ENCODE measurements around the gene ZNF148.

Gene ZNF148, protein sequence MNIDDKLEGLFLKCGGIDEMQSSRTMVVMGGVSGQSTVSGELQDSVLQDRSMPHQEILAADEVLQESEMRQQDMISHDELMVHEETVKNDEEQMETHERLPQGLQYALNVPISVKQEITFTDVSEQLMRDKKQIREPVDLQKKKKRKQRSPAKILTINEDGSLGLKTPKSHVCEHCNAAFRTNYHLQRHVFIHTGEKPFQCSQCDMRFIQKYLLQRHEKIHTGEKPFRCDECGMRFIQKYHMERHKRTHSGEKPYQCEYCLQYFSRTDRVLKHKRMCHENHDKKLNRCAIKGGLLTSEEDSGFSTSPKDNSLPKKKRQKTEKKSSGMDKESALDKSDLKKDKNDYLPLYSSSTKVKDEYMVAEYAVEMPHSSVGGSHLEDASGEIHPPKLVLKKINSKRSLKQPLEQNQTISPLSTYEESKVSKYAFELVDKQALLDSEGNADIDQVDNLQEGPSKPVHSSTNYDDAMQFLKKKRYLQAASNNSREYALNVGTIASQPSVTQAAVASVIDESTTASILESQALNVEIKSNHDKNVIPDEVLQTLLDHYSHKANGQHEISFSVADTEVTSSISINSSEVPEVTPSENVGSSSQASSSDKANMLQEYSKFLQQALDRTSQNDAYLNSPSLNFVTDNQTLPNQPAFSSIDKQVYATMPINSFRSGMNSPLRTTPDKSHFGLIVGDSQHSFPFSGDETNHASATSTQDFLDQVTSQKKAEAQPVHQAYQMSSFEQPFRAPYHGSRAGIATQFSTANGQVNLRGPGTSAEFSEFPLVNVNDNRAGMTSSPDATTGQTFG

DNA sequence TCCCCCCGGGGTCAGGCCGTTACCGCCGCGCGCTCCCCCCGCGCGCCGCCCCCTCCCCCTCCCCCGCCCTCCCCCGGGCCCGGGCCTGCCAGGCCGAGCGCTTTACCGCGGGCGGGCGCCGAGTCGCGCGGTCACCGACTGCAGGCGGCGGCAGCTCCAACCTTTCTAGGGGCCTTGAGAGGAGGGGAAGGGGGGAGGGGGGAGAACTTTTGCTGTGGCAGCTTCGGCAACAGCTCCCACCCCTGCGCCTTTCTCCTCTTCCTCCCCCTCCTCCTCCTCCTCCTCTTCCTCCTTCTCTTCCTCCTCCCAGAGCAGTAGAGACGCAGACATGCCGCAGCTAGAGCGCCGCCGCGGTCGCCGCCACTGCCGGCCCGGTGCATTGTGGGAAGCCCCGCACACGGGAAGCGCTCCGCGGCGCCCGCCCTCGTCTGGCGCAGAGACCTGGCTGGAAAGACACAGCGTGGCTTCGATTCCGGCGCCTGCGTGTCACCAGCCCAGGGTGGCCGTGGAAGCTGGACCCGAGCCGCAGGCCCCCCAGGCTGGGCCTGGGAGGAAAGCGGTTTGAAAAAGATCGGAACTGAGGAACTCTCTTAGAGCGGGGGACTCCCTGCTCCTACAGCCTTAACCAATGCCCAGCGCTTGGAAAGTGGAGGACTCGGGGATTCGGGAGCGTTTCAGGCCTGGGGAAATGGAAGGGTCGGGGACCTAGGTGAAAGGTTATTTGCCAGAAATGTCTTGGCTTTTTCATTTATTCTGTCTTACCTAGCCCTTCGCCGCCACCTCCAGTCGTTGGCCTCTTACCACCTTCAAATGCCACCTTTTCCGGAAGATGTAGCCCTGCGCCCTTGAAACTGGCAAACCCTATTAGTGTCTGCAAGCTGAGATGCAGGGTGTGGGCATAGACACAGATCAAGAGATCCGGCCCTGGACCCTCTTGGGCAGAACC, at the start of gene ZNF148:
TSS of gene ZNF148 (minus strand) at position 330 of the 946 bp plus-strand sequence. CDS start 61,685 bp downstream, outside the sequence.
- H3K36me3 ChIP-seq (ENCODE audit: insufficient read depth) = no peaks in the 10 kb centered on the region
- H3K27ac ChIP-seq = peak within 1 kb of the TSS; percentile 54
- TF ChIP-seq, protein P1, sequence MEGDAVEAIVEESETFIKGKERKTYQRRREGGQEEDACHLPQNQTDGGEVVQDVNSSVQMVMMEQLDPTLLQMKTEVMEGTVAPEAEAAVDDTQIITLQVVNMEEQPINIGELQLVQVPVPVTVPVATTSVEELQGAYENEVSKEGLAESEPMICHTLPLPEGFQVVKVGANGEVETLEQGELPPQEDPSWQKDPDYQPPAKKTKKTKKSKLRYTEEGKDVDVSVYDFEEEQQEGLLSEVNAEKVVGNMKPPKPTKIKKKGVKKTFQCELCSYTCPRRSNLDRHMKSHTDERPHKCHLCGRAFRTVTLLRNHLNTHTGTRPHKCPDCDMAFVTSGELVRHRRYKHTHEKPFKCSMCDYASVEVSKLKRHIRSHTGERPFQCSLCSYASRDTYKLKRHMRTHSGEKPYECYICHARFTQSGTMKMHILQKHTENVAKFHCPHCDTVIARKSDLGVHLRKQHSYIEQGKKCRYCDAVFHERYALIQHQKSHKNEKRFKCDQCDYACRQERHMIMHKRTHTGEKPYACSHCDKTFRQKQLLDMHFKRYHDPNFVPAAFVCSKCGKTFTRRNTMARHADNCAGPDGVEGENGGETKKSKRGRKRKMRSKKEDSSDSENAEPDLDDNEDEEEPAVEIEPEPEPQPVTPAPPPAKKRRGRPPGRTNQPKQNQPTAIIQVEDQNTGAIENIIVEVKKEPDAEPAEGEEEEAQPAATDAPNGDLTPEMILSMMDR (conservative IDR thresholded peaks at IDR 0.05; ENCODE audit: low read depth, low read length) = no peak

DNA sequence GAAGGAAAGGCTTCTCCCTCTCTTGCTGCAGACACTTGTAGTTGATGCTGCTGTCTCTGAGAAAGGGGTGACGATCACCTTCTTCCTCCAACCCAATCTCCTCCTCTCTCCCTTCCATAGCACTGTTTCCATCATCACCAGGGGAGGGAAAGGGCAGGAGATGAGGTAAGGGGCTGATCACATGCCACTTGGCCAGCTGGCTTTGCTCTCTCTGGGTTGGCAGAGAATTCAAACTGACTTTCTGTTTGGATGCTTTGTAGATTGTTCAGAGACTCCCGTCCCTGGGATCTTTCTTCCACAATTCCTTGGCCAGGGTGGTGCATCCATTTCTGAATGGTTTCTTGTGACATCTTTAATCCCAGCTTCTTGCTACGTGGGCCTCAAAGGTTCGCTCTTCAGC, 43.2 kb upstream of the ZNF148 start:
- Histone ChIP-seq H4K20me1 (ENCODE audit: insufficient read depth) (no peaks in the 10 kb centered on the region), H3K79me2 (ENCODE audit: insufficient read depth, low read depth) (no peaks in the 10 kb centered on the region)
- TF ChIP-seq, protein P1 (conservative IDR thresholded peaks at IDR 0.05; ENCODE audit: low read depth, low read length) = no peak

More for the DNA sequence above, at the start of gene ZNF148:
- Histone ChIP-seq H4K20me1 (ENCODE audit: insufficient read depth) (no peaks in the 10 kb centered on the region), H3K4me2 (peak within 1 kb of the TSS; percentile 99), H3K4me3 (IDR thresholded peaks at IDR 0.05; ENCODE audit: insufficient read depth, low read depth, low read length) (peak within 1 kb of the TSS; percentile 85), H3K27me3 (ENCODE audit: insufficient read depth, low read depth) (no peaks in the 10 kb centered on the region), H3K79me2 (ENCODE audit: insufficient read depth, low read depth) (peaks cover 52% of the 10 kb centered on the region), H3K4me1 (ENCODE audit: low read depth, poor library complexity, severe bottlenecking) (peaks cover 11% of the 10 kb centered on the region), H2AFZ (ENCODE audit: low read depth) (peak within 1 kb of the TSS; percentile 88), H3K9ac (peak within 1 kb of the TSS; percentile 88)

DNA sequence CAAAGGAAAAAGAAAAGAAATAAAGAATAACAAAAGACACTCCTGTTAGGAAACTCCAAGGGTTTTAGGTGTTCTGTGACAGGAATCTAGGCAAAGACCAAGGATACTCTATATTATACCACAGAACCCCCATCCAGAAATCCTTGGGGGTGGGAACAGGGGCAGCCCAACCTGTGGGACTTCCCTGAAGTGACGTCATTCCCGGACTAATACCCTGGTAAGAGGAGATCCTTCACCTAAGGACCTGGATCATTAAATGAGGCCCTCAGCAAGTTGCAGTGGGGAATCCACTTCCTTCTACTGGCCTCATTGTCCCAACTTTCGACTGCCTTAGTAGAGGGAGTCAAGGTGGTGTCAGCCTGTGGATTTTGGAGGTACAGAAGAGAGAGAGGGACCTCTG, 41.1 kb upstream of the ZNF148 start:
- Histone ChIP-seq H3K4me1 (ENCODE audit: low read depth, poor library complexity, severe bottlenecking) (no peaks in the 10 kb centered on the region), H4K20me1 (ENCODE audit: insufficient read depth) (no peaks in the 10 kb centered on the region), H3K27me3 (ENCODE audit: insufficient read depth, low read depth) (no peaks in the 10 kb centered on the region), H3K79me2 (ENCODE audit: insufficient read depth, low read depth) (no peaks in the 10 kb centered on the region), H3K4me3 (IDR thresholded peaks at IDR 0.05; ENCODE audit: insufficient read depth, low read depth, low read length) (no peak overlapping the region), H2AFZ (ENCODE audit: low read depth) (no peak overlapping the region), H3K36me3 (ENCODE audit: insufficient read depth) (no peaks in the 10 kb centered on the region), H3K9ac (no peak overlapping the region), H3K4me2 (no peak overlapping the region), H3K27ac (no peak overlapping the region)
- TF ChIP-seq, protein P1 (conservative IDR thresholded peaks at IDR 0.05; ENCODE audit: low read depth, low read length) = no peak

More for the DNA sequence above, 43.2 kb upstream of the ZNF148 start:
- Histone ChIP-seq H2AFZ (ENCODE audit: low read depth) (no peak overlapping the region), H3K9ac (no peak overlapping the region), H3K27ac (no peak overlapping the region), H3K4me3 (IDR thresholded peaks at IDR 0.05; ENCODE audit: insufficient read depth, low read depth, low read length) (no peak overlapping the region), H3K36me3 (ENCODE audit: insufficient read depth) (no peaks in the 10 kb centered on the region), H3K4me2 (no peak overlapping the region), H3K4me1 (ENCODE audit: low read depth, poor library complexity, severe bottlenecking) (no peaks in the 10 kb centered on the region), H3K27me3 (ENCODE audit: insufficient read depth, low read depth) (no peaks in the 10 kb centered on the region)

DNA sequence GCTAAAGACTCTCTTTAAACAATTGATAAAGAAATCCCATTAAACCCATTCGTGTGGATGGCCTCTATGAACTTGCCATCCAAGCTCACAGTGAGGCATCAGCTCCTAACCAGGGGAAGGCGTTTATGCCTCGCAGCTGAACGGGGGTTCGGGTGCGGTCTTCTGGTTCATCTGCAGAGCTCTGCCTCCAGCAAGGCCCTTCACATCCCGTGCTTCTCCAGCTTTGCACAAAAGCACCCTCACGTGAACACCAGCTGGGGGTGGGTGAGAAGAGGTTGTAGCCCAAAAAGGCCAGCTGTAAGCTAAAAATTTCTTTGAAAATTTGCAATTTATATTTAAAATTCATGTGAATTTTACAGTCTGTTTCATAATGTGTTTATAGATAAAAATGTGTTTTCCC, 39.5 kb upstream of the ZNF148 start:
- H3K9ac ChIP-seq = no peak overlapping the region
- no peaks in the 10 kb centered on the region for H3K4me1 ChIP-seq (ENCODE audit: low read depth, poor library complexity, severe bottlenecking)
- H3K4me2 ChIP-seq = no peak overlapping the region
- TF ChIP-seq, protein P1 (conservative IDR thresholded peaks at IDR 0.05; ENCODE audit: low read depth, low read length) = no peak
- H3K27ac ChIP-seq = no peak overlapping the region
- no peaks in the 10 kb centered on the region for H3K36me3 ChIP-seq (ENCODE audit: insufficient read depth)
- H3K4me3 ChIP-seq (IDR thresholded peaks at IDR 0.05; ENCODE audit: insufficient read depth, low read depth, low read length) = no peak overlapping the region
- no peak overlapping the region for H2AFZ ChIP-seq (ENCODE audit: low read depth)
- no peaks in the 10 kb centered on the region for H4K20me1 ChIP-seq (ENCODE audit: insufficient read depth)
- no peaks in the 10 kb centered on the region for H3K79me2 ChIP-seq (ENCODE audit: insufficient read depth, low read depth)
- no peaks in the 10 kb centered on the region for H3K27me3 ChIP-seq (ENCODE audit: insufficient read depth, low read depth)

Data from KMS-11 (cell line).